Measurements from ENCODE around the gene DGKB.

- TF ChIP-seq CTCF (IDR thresholded peaks at IDR 0.05) (no peak), ERG (CRISPR knock-in tag; IDR thresholded peaks at IDR 0.05) (no peak), MAX (CRISPR knock-in tag; IDR thresholded peaks at IDR 0.05) (no peak), ZNF263 (CRISPR knock-in tag; IDR thresholded peaks at IDR 0.05; ENCODE audit: low read depth) (no peak), SP1 (CRISPR knock-in tag; conservative IDR thresholded peaks at IDR 0.05) (no peak), KAT7 (CRISPR knock-in tag; IDR thresholded peaks at IDR 0.05; ENCODE audit: borderline replicate concordance) (no peak)
Observed at GRCh38 chr7:14846405-14846804, 56.1 kb downstream of the DGKB start.
